H1 (cell line): ENCODE measurements around the gene TRIM38. TPM values are rescaled to one million over a fixed set of nuclear protein-coding genes. Genes with fewer than 3 reads are reported as not detected.
"Not testable (repeated sequence)": the region's sequence is repeated elsewhere in the genome, so short reads cannot be mapped to it uniquely, and the experiment has no call there.

ENCODE experiments used
- CTCF ChIA-PET: fragments of 300-600 bp; sonication (Branson Sonifier 250); formaldehyde crosslinking; loops from one replicate; lab custom pipeline; 2021; ENCODE audit not compliant: partially characterized antibody; lab: Charles Lee
- POLR2A ChIA-PET: fragments of 300-600 bp; sonication (Branson Sonifier 250); formaldehyde crosslinking; loops from one replicate; lab custom pipeline; 2021; ENCODE audit warnings: inconsistent platforms; ENCODE audit not compliant: partially characterized antibody; lab: Charles Lee
- DNase-seq, 2 experiments: peaks; one replicate each; pipeline versions ENCODE4 v3.0.0 to v3.0.0-alpha.2; 2010 to 2022; ENCODE audit warnings: low spot score in 2 of 2, low read depth in 1 of 2, mixed read lengths in 1 of 2
- FAIRE-seq: peaks from 2 replicates; lab custom pipeline; 2011; peaks lifted over from hg19 to GRCh38; lab: Jason Lieb, UNC
- H2AFZ ChIP-seq: 2 replicates; pipeline ENCODE4 v1.8.1; 2012; ENCODE audit warnings: low read length, inconsistent platforms
- H2AK5ac ChIP-seq: 2 replicates; pipeline ENCODE4 v1.6.1; 2013; ENCODE audit warnings: low read depth, low read length
- H2BK120ac ChIP-seq: replicated peaks from 2 replicates; pipeline ENCODE3; 2013; ENCODE audit warnings: low read depth, low read length, inconsistent platforms
- H2BK12ac ChIP-seq: 2 replicates; pipeline ENCODE4 v1.6.1; 2013; ENCODE audit warnings: low read depth, low read length
- H2BK15ac ChIP-seq: 2 replicates; pipeline ENCODE4 v1.6.1; 2013; ENCODE audit warnings: low read length
- H2BK20ac ChIP-seq: 2 replicates; pipeline ENCODE4 v1.6.1; 2013; ENCODE audit warnings: low read length
- H2BK5ac ChIP-seq: 2 replicates; pipeline ENCODE4 v1.6.1; 2013; ENCODE audit warnings: low read depth, low read length
- H3K14ac ChIP-seq: 2 replicates; pipeline ENCODE4 v1.6.1; 2013; ENCODE audit warnings: inconsistent platforms; ENCODE audit not compliant: insufficient read length
- H3K18ac ChIP-seq: 2 replicates; pipeline ENCODE4 v1.6.1; 2013; ENCODE audit warnings: low read length; ENCODE audit errors: extremely low read depth
- H3K23ac ChIP-seq: 2 replicates; pipeline ENCODE4 v1.6.1; 2013; ENCODE audit warnings: inconsistent platforms; ENCODE audit not compliant: insufficient read length
- H3K23me2 ChIP-seq: 2 replicates; pipeline ENCODE4 v1.6.1; 2013; ENCODE audit warnings: low read depth, low read length
- H3K27ac ChIP-seq: 2 replicates; pipeline ENCODE4 v1.6.1; 2011; ENCODE audit warnings: low read depth, low read length, inconsistent platforms
- H3K27me3 ChIP-seq, 4 experiments: replicated peaks in 1 of 4; 1 replicate in 1 of 4; 2 replicates in 3 of 4; pipeline versions ENCODE4 v1.6.1 to v1.8.1; 2011 to 2013; ENCODE audit warnings: low read length in 3 of 4, mild to moderate bottlenecking in 3 of 4, inconsistent platforms in 2 of 4, mixed read lengths in 2 of 4, moderate library complexity in 1 of 4; ENCODE audit not compliant: control insufficient read depth in 3 of 4, insufficient read depth in 3 of 4; ENCODE audit errors: extremely low read depth in 1 of 4
- H3K36me3 ChIP-seq, 4 experiments: 2 replicates each; pipeline versions ENCODE4 v1.6.1 to v1.8.1; 2011 to 2013; ENCODE audit warnings: mild to moderate bottlenecking in 4 of 4, low read length in 3 of 4, moderate library complexity in 2 of 4, control low read depth in 1 of 4, inconsistent platforms in 1 of 4; ENCODE audit not compliant: insufficient read depth in 4 of 4, control insufficient read depth in 2 of 4
- H3K4ac ChIP-seq: replicated peaks from 2 replicates; pipeline ENCODE3; 2013; ENCODE audit warnings: low read length, low read depth, mixed read lengths, inconsistent platforms; ENCODE audit not compliant: insufficient read length
- H3K4me1 ChIP-seq, 4 experiments: replicated peaks in 1 of 4; 1 replicate in 1 of 4; 2 replicates in 3 of 4; pipeline versions ENCODE4 v1.6.1 to v1.8.1; 2011 to 2013; ENCODE audit warnings: low read length in 3 of 4, inconsistent platforms in 2 of 4, mixed read lengths in 1 of 4; ENCODE audit not compliant: insufficient read depth in 4 of 4, control insufficient read depth in 3 of 4
- H3K4me2 ChIP-seq, 2 experiments: 2 replicates each; pipeline versions ENCODE4 v1.6.1 to v1.8.1; 2011 to 2013; ENCODE audit warnings: low read depth in 2 of 2, low read length in 2 of 2, control low read depth in 1 of 2, inconsistent platforms in 1 of 2, mild to moderate bottlenecking in 1 of 2; ENCODE audit not compliant: insufficient read depth in 1 of 2
- H3K4me3 ChIP-seq, 4 experiments: fragments of 200-600, 300-600 bp in 1 of 4; sonication (generic), shearing (Covaris generic), sonication (Bioruptor Twin) in 1 of 4; 2 replicates each; pipeline versions ENCODE4 v1.5.1 to v1.8.1; 2011 to 2016; ENCODE audit warnings: low read length in 4 of 4, low read depth in 3 of 4, control low read depth in 2 of 4, inconsistent platforms in 2 of 4, mild to moderate bottlenecking in 2 of 4, mixed read lengths in 1 of 4, moderate library complexity in 1 of 4; ENCODE audit not compliant: insufficient read depth in 2 of 4; ENCODE audit errors: extremely low read depth in 1 of 4
- H3K56ac ChIP-seq: replicated peaks from 2 replicates; pipeline ENCODE3; 2013; ENCODE audit warnings: low read depth, mild to moderate bottlenecking, mixed read lengths, low read length, inconsistent platforms; ENCODE audit not compliant: insufficient read length
- H3K79me1 ChIP-seq: 2 replicates; pipeline ENCODE4 v1.6.1; 2013; ENCODE audit warnings: low read depth, low read length, control low read depth
- H3K79me2 ChIP-seq, 2 experiments: 2 replicates each; pipeline versions ENCODE4 v1.6.1 to v1.8.1; 2012 to 2013; ENCODE audit warnings: low read length in 2 of 2, mild to moderate bottlenecking in 2 of 2, inconsistent platforms in 1 of 2; ENCODE audit not compliant: insufficient read depth in 2 of 2, control insufficient read depth in 1 of 2
- H3K9ac ChIP-seq, 4 experiments: replicated peaks in 1 of 4; 1 replicate in 1 of 4; 2 replicates in 3 of 4; pipeline versions ENCODE4 v1.6.1 to v1.8.1; 2011 to 2013; ENCODE audit warnings: low read depth in 3 of 4, low read length in 3 of 4, control low read depth in 2 of 4, mild to moderate bottlenecking in 2 of 4, moderate library complexity in 2 of 4, inconsistent platforms in 1 of 4; ENCODE audit errors: extremely low read depth in 1 of 4
- H3K9me3 ChIP-seq, 2 experiments: 2 replicates each; pipeline versions ENCODE4 v1.6.1 to v1.8.1; 2012 to 2013; ENCODE audit warnings: mild to moderate bottlenecking in 2 of 2, moderate library complexity in 2 of 2, control low read depth in 1 of 2, inconsistent platforms in 1 of 2, low read depth in 1 of 2, low read length in 1 of 2, mixed read lengths in 1 of 2; ENCODE audit not compliant: insufficient read depth in 2 of 2
- H4K20me1 ChIP-seq, 2 experiments: replicated peaks in 1 of 2; 2 replicates each; pipeline versions ENCODE3 to v1.8.1; 2011 to 2013; ENCODE audit warnings: inconsistent platforms in 2 of 2, low read length in 2 of 2, mild to moderate bottlenecking in 1 of 2; ENCODE audit not compliant: insufficient read depth in 2 of 2, control insufficient read depth in 1 of 2
- H4K5ac ChIP-seq: 2 replicates; pipeline ENCODE4 v1.6.1; 2013; ENCODE audit warnings: low read length, low read depth, mixed read lengths, inconsistent platforms; ENCODE audit not compliant: insufficient read length
- H4K8ac ChIP-seq: 2 replicates; pipeline ENCODE4 v1.8.0; 2013; ENCODE audit warnings: mild to moderate bottlenecking, moderate library complexity, low read length, inconsistent platforms; ENCODE audit not compliant: insufficient read depth; ENCODE audit errors: extremely low read depth
- H4K91ac ChIP-seq: replicated peaks from 2 replicates; pipeline ENCODE3; 2013; ENCODE audit warnings: low read length, mixed read lengths, inconsistent platforms; ENCODE audit not compliant: insufficient read length
- WGBS, 2 experiments: shearing (Covaris generic) in 1 of 2; methylation state at CpG; one replicate each; pipeline versions ENCODE4 v1.1.6 to v1.1.7; 2013 to 2015; ENCODE audit warnings: low lambda C conversion rate in 2 of 2, mixed read lengths in 2 of 2, inconsistent platforms in 1 of 2, low coverage in 1 of 2, missing lambda C conversion rate in 1 of 2; ENCODE audit not compliant: insufficient replicate concordance in 2 of 2, insufficient coverage in 1 of 2, insufficient read length in 1 of 2; ENCODE audit errors: extremely low coverage in 1 of 2, missing lambda C conversion rate in 1 of 2; 5-methylcytosine and 5-hydroxymethylcytosine counted together
- polyA plus RNA-seq, 7 experiments: library from polyadenylated mRNA; depleted of rRNA in 3 of 7; stranded (reverse) in 5 of 7; unstranded in 2 of 7; fragments of >200 nt in 5 of 7; fragments of 200-250 nt in 2 of 7; gene quantifications; 1 replicate in 5 of 7; 2 replicates in 1 of 7; 4 replicates in 1 of 7; pipeline versions ENCODE4 v1.2.1 to v1.2.3, GENCODE V29; 2011 to 2013; ENCODE audit warnings: missing spikeins in 2 of 7, mixed read lengths in 2 of 7
- total RNA-seq: library from RNA; stranded (reverse); fragmentation: NEBNext Ultra II Directional; extraction: Animal tissue kit (Norgen Biotek cat#: 25700); gene quantifications from 2 replicates; pipeline ENCODE4 v1.2.1, GENCODE V29; 2021

The TRIM38 gene
- total and polyA plus RNA-seq, 2 of the 8 experiments (the other 6 are each of a cell fraction or from before 2014, with no cell fraction given) = 0.43 to 0.56 TPM

DNA sequence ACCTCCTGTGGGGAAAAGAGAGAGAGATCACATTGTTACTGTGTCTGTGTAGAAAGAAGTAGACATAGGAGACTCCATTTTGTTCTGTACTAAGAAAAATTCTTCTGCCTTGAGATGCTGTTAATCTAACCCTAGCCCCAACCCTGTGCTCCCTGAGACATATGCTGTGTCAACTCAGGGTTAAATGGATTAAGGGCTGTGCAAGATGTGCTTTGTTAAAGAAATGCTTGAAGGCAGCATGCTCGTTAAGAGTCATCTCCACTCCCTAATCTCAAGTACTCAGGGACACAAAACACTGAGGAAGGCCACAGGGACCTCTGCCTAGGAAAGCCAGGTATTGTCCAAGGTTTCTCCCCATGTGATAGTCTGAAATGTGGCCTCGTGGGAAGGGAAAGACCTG lies 36.6 kb downstream of the TRIM38 start:
- H3K27me3 ChIP-seq, FAIRE-seq, H3K36me3 ChIP-seq, H3K23ac ChIP-seq, H2AFZ ChIP-seq, H3K9ac ChIP-seq, H3K79me1 ChIP-seq, H4K8ac ChIP-seq, H3K4me3 ChIP-seq, H3K79me2 ChIP-seq, H3K18ac ChIP-seq, CTCF ChIA-PET, H3K56ac ChIP-seq, H3K23me2 ChIP-seq, H4K91ac ChIP-seq, H2BK5ac ChIP-seq, H3K4ac ChIP-seq, H3K14ac ChIP-seq, H3K27ac ChIP-seq, H4K20me1 ChIP-seq, DNase-seq, H3K9me3 ChIP-seq, H2BK120ac ChIP-seq, H2BK15ac ChIP-seq: not testable (repeated sequence)
- peaks cover 1 to 16% (median 5%) of the 10 kb centered on the region in 4 experiments; a peak in 4 of 7 replicates for H3K4me1 ChIP-seq
- peak overlapping the region; percentile 37 for H4K5ac ChIP-seq
- 67% methylated on average over 1 of the region's 2 CpGs; no CpG with 5 or more reads in 1 of the 2 experiments for WGBS, 2 experiments
- peak overlapping the region; percentile 63 for H2BK12ac ChIP-seq
- POLR2A ChIA-PET = interaction anchor here (0.8 to 1.0 kb wide), 3 partner anchors 21 to 24 kb away, joined by 3 to 4 read pairs (median 3); a partner anchor contains a TSS
- peak overlapping the region; percentile 19 to 48; a peak in 3 of 4 replicates for H3K4me2 ChIP-seq
- H2BK20ac ChIP-seq = peak overlapping the region; percentile 92; the same call in 1 of the 2 replicates
- H2AK5ac ChIP-seq = peak overlapping the region; percentile 86; the same call in 1 of the 2 replicates
